GM21576 (cell line): ENCODE data around the gene CCM2.

ENCODE experiments used
- ATAC-seq: cut with Tn5 transposase; IDR thresholded peaks from one replicate; pipeline ENCODE4 v1.9.1; 2021; ENCODE audit warnings: mild to moderate bottlenecking, moderate library complexity; ENCODE audit not compliant: unreplicated experiment

Gene CCM2

DNA sequence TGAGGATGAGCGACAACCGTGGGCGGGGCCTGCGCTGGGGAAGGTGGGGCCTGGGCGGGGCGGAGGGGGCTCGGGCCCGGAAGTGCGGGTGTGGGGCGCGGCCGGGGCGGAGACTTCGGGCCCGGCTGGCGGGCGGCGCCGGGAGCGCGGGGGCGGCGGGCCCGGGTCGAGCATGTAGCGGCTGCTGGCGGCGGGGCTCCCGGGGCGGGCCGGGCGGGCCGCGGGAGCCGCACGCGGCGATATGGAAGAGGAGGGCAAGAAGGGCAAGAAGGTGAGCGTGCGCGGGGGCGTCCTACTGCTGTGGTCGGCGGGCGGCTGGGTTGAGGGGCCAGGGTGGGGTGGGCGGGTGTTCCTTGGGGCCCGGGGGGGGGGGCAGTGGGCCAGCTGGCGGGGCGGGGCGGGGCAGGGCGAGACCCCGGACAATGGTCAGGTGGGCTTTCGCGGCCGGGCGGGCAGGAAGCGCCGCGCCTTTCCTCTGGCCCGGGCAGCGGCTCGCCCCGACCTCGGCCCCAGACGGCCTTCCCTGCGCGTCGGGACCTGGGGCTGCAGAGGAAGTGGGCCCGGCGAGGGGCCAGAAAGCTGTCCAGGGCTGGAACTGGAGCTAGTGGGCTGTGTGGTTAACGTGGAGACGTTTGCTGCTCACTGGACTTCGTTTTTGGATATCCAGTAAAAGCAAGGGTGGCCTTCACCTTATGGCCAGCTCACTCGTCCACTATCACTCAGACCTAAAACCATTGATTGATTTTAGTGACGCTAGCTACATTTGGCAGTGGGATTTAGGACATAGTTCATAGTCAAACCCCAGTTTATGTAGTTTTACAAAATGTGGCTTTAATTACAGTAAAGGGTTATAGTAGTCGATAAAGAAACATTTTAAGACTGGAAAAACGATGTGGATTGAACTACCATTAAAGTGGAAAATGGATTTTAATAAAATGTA is at the start of gene CCM2:
Gene CCM2 (plus strand): TSS at position 109 of the 940 bp plus-strand sequence. CDS start 133 bp downstream, at position 242.
- ATAC-seq, result no peak

DNA sequence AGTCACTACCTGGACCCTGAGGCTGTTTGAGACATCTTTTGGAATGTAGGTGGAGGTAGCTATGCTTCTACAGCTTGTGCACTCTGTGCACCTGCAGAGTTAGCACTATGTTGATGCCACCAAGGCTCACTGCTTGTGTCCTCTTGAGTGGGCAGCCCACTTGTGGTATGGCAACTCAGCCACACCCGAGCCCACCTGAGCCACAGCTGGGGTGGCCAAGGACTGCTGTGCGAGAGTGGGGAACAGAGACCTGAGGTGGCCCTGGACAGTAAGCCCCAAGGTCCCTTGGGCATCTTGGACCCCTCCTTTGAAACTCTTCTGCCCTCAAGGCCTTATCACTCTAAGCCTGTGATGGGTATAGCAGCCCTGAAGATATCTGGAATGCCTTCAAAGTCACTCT is 46.8 kb upstream of the CCM2 start:
- ATAC-seq, result no peak

DNA sequence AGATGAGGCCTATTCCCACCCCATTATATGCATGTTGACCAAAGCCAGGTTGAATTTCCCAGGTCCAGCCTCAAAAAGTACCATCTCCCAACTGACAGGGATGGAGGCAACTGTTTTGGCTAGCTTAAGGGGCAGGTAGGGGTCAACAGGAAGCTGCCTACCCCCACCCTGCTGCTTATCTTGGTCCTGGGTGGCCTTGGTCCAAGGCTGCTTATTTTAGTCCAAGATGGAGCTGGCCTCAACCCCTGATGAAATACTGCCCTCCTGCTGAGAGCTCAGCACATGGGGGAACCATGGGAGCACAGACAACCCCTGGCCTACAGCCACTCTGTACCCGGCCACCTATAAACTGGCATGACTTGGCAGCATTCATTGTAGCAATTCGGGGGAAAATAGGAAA is 44.3 kb upstream of the CCM2 start:
- ATAC-seq, result no peak

DNA sequence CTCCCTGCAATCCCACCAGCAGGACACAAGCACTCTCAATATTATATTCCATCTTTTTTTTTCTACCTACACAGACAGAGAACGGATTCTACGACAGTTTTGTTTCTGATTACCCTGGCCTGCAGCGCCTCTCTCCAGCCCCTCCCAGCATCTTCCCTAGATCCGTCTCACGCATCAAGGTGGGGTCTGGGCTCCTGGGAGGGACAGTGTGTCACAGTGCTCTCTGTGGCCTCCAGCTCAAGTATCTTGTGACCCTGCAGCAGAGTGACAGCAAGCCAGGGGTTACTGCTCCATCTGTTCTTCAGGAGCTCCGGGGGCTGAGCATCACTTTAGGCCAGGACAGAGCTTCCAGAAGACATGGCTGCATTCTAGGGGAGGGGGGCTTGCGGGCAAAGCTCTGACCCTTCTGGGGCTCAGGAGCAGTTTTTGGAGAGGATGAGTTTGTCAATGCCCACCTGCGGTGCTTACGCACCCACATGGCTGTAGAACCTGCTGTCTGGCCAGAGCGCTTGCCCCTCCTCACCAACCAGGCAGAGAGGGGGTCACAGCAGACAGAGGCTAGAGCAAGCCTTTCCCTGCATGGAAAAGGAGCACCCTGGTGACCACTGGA is 43.7 kb upstream of the CCM2 start:
- no peak for ATAC-seq

DNA sequence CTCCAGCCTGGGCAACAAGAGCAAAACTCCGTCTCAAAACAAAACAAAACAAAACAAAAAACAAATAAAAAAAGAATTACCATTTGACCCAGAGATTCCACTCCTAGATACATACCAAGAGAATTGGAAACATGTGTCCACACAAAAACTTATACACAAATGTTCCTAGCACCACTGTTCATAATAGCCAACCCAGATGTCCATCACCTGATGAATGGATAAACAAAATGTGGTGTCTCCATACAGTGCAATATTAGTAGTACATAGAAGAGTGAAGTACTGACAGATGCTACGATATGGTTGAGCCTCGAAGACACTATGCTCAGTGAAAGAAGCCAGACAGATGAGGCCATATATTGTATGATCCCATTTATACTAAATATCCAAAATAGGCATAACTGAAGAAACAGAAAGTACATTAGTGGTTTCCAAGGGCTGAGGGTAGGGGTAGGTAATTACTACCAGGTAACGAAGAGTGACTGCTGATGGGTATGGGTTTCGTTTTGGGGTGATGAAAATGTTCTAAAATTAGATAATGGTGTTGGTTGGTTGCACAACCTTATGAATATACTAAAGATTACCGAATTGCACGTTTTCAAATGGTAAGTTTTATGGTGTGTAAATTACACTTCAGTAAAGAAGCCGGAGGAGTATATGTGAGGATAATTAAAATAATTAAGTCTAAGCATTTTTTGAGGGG is 41.2 kb upstream of the CCM2 start:
- ATAC-seq, result no peak

DNA sequence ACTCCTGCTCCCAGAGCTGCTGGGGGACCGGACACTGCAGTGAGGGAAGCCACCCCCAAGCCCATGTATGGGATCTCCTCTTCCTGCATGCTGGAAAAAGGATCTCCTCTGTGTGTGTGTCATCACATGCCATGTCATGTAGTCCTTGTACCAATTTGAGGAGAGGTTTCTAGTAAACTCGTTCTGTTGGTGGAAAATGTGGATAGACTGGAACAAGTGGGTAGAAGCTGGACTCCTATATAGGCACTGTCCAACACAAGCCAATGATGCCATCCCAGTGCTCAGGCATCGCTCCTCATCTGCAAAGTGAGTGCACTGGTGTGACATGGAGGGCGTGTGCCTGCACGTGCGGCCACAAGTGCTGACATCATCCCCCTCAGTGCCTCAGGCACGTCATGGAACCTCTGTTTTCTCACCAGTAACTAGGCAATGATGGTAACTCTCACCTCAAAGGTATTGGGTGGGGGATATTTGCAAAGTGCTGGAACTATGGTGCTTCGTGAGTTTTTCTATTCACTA is 40.5 kb upstream of the CCM2 start:
- ATAC-seq, result no peak

DNA sequence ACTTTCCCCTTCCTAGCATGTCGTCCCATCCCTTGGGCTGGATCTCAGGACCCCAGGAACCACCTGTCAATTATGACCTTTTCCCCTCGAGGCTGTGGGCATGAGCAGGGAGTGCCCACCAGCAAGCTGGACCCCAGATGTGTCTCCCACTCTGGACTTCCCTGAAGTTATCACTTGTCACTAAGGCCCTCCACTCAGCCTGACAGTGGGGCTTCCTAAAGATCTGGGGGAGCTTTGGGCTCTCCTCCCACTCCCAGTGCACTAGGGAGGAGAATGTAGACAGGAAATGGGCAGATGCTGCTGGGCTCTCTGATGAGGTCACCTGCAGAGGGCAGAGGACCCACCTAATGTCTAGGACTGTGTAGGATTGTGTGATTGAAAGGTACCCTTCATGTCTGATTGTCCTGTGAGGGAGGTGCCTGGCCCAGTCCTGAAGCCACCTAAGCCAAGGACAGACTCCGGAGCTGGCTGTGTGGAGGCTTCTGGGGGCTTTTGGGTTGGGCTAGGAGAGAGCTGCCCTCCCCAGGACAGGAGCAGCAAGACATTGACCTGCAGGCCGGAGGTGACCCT is 39.9 kb upstream of the CCM2 start:
- no peak for ATAC-seq

DNA sequence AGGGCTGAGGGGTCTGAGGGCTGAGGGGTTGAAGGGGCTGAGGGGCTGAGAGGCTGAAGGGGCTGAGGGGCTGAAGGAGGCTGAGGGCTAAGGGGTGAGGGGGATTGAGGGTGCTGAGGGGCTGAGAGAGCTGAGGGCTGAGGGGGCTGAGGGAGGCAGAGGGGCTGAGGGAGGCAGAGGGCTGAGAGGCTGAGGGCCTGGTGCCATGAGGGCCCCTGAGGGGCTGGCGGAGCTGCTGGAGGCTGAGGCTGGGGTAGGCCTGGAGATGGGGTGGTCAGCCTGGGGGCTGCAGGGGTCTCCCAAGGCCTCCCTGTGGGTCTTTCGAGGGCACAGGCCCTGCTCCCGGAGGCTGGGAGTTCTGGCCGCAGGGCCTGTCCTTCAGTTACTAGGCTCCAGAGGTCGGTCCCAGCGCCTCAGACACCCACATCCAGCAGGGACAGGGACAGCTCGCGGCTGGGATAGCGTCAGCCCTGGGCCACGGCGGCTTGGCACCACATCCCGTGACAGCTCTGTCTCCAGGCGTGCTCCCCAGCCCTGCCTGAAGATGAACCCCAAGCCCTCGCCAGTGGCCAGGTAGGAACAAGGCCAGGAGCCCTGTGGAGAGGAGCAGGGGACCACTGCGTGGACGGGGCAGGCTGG is 38.0 kb upstream of the CCM2 start:
- no peak for ATAC-seq

DNA sequence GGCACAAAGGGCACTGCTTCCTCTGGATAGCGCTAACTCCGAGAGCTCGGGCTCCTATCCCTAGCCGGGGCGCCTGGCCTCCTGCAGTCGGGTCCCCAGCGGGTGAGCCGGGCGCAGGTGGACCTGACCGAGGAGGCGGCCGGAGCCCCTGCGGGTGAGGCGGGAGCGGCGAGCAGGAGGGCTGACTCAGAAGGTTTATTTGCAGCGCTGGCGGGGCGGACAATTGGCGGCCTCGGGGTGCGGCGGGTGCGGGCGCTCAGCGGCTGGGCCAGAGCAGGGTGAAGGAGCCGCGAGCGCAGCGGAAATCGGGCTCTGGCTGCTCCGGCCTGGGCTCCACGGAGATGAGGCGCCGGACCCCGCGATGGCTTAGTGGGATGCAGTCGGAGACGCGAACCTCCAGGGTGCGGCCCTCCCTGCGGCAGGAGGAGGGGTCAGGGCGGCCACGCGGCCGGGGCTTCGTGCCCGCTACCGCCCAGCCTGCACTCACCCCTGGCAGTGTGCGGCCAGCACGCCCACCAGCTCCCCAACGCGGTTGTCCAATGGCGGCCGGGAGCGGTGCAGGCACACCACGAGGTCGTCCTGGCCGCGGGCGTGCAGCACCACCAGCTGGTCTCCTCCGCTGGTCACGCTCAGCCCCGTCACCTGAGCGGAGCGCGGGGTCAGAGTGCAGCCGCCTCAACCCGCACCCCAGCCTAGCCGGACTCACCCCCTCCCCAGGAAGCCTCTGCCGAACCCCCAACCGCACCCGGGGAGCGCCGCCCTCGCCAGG is 37.3 kb upstream of the CCM2 start:
- no peak for ATAC-seq

DNA sequence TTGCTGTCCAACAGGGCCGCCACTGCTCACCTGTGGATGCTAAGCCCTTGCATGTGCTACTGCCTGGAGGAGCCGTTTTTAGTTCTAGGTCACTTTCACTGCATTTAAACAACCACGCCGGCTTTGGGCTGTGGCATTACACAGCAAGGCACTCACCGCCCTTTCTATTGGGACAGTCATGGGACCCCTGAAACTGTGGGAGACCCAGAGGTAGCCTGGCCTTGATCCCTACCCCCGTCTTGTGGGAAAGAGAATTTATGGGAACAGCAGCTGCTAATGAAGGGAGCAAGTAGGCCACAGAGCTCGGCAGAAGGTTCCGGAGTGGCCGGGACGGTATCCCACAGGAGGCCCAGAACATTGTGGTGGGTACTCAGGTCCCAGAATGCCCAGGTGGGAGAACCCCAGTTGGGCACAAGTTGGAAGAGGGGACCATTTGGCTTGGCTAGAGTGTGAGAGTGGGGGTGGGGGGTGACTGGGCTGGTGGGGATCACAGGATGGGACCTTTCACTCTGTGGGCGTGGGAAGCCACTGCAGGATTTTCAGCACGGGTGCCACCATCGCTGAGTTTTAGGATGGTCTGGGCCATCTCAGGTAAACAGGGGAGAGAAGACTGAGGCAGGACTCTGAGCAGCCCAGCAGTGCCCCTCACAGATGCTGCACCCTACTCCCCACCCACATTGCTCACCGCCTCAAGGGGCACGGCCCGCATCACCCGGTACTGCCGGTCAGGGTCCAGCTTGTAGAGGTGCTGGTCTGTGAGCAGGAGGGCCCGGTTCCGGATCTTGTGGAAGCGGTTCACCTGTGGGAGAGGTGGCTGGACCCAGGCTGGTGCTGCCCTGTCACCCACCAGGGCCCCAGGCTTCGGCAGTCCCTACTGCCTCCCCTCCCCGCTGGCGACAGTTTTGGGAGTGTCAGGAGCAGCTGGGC is 36.4 kb upstream of the CCM2 start:
- no peak for ATAC-seq

DNA sequence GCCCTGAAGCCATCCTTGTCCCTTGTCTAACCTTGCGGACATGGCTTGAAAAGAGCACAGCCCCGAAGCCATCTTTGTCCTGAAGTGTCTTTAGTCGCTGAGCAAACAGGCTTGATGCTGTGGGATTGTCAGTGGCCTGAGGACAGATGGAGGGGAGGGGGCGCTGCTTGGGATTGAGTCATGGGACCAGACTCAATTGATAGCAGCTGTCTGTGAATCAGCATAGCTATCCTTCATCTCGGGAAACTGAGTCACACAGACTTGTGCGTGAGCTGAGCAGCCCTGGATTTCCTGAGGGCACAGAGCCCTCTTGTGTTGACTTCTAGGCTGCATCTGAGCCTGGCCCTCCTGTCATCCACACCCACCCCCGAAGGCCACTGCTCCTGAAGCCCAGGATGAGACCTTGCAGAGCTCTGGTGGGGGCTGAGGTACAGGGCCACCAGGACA is 35.6 kb upstream of the CCM2 start:
- no peak for ATAC-seq

DNA sequence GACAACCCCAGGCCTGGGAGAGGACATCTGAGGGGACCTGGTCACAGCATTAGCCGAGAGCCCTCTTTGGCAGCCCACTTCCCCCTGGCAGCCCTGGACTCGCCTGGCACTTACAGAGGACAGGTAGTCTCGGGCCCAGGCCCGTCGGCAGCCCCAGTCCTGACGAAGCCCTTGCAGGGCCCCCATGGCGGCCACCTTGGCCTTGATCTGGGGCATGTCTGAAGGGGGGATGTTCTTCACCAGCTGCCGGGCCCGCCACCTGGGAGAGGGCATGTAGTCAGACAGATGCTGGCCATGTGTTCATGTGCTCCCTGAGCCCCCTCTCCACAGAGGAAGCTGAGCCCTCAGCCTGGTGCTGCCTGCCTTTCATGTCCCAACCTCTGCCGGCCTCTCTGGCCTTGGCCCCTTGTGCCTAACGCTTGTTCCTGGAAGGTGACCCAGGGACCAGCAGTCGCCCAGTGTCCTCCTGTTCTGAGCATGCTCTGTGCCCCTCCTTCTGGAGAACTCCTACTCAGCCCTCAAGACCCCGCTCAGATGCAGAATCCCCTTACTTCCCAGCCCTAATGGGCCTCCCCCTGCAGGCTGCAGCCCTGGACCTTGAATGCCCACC is 35.1 kb upstream of the CCM2 start:
- ATAC-seq, result no peak

DNA sequence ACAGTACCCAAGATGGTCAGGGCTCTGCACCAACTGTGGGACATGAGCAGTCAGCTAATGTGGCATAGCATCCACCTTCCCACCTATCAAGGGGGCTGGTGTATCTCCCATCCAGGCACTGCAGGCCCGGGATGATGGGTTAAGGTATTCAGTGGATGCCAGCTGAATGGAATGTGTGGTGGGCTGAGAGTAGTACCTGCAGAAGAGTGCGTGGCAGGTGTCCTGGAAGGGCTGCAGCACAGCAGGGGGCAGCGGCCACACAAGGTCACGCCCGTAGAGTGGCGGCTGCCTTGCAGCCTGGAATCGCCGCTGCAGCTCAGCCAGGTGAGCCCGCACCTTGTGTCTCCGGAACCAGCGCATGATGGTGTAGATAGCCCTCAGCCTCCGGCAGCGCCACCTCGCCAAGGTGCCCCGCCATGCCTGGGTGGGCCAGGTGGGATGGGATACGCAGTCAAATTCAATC is 34.5 kb upstream of the CCM2 start:
- no peak for ATAC-seq

DNA sequence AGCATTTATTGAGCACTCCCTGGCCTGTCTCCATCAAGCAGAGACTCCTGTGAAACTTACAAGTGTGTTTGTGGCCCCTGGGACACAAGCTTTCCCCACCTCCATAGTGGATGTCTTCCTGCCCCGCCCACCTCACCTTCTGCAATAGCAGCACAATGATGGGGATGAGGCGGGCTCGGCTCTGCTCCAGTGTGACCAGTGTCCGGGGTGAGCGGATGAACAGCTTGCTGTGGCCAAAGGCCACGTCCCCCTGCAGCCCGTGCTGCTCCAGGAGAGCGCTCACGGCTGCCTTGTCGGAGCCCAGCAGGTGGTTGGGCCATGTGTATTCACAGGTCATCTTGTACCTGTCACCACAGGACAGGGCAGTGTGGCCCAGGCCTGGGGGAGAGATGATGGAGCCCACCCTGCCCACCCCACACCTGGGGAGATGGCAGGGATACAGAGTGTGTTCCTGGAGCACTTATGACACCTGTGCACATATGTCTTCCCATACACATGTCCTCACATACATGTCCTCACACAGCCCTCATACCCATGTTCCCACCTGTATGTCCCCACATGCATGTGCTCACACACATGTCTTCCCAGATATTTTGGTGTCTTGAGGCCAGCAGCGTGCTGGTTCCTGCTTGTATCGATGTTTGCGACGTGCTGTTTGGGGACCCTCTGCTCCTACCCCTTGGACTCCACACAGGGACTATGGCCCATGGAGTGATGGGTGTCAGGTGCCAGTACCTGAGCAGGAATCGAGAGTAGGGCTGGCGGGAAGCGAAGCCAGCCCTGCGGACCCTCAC is 33.9 kb upstream of the CCM2 start:
- ATAC-seq, result no peak

DNA sequence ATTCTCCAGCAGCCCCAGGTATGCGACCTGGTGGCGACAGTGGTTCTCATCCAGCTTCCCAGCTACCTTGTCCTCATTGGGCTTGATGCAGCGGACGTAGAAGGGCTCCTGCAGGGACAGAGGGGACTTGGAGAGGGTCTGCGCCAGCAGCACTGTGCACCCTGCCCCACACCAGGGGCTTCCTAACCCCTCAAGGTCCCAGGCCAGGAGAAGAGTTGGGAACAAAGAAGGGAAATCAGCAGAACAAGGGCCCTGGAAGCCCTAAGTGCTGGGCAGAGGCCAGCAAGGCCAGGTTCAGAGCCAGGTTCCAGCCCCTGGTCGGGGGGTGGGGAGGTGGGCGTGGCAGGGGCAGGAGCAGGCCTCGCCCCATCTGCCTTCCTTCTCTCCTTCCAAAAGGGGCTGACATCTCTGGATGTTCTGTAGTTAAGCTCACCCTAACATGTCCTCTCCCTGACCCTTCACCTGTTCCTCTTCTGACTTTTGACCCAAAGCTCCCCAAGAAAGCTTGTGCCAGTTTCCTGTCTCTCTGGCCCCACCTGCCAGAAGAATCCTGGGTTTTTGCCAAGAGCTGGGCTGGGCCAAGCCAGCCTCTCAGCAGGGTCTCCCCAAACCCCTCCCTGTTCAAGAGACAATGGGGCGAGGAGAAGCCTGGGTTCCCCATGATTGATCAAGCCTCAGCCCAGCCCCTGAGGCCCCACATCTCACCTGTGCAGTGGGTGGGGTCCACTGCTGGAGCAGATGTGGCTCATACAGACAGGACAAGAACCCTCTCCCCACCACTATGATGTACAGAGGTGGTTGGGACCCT is 33.1 kb upstream of the CCM2 start:
- ATAC-seq, result no peak

DNA sequence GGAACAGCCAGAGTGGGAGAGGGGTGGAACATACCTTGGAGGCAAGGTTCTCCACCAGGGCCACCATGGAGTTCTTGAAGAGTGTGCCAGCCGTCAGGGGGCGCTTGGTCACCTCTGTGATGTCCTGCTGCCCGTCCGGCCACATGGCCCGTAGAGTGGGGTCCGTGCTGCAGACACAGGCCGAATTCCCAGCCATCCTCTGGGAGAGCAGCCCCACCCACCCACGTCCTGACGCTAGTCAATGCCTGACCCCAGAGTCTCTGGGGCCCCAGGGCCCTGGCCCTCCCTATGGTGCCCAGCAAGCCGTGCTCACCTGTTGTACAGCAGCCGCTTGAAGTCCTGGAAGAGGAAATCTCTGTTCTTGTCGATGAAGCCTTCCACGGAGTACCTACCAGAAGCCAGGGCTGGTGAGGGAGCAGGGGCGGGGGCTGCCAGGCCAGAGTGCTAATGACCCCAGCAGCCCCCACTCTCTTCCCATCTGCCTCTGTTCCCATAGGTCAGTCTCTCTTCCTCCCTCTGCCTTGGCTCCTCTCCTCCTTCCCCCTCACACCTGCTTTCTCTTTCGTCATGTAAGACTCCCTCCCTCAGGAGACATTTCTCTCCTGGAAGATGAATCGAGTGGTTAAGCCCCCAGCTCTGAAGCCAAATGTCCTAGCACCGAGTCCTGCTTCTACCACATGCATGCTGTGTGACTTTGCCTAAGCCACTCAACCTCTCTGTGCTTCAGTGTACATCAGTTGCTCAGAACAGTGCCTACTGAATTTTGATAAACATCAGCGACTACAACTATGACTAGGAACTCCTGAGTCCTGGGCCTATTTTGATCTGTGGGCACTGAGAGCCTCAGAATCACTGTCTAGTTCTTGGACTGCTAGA is 32.2 kb upstream of the CCM2 start:
- no peak for ATAC-seq
